Measurements from ENCODE around the gene FOXP3. TPM values are rescaled to one million over a fixed set of nuclear protein-coding genes. Genes with fewer than 3 reads are reported as not detected.

The FOXP3 gene
- not detected in 2 replicates for total RNA-seq

DNA sequence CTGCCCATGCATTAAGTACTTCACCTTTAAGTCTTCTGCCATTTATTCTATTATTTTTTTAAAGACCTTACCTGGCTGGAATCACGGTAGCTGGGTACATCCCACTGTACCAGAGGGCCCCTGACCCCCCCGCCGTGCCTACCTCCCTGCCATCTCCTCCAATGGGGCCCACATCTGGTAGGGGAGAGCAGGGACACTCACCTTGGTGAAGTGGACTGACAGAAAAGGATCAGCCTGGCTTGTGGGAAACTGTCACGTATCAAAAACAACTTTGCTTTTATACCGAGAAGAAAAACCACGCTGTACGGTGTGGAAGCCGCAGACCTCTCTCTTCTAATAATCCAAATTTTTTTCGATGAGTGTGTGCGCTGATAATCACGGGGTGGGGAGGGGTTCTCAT is at the start of gene FOXP3:
Gene FOXP3, minus strand, starts transcription at position 251 of the 400 bp plus-strand sequence. CDS start 6,205 bp downstream, outside the sequence.

DNA sequence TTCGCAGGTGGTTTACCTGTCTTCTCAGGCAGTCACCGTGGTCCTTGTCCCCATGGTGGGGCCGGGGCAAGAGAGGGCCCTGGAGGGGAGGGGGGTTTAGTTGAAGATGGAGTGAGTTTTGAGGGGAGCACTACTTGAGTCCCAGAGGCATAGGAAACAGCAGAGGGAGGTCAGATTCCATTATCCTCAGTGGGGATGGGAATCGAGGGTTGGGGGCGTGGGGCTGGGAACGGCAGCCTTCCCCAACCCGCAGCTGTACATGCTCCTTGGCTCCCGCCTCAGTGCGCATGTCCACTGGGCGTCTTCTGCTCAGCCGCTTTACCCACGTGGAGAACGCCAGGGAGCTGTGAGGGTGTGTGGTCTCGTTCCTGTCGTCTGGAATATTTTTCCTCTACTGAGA is 38.8 kb upstream of the FOXP3 start, which contains the start of gene GAGE10:
Gene GAGE10, plus strand, starts transcription at position 301 of the 400 bp plus-strand sequence. CDS start 1,214 bp downstream, outside the sequence.

GRCh38 chrX:49269767-49270248 is 5.3 kb upstream of the FOXP3 start, which contains the start of gene PPP1R3F:
Gene PPP1R3F (plus strand): TSS chrX:49269793. CDS start chrX:49269870, 77 bp downstream.

DNA sequence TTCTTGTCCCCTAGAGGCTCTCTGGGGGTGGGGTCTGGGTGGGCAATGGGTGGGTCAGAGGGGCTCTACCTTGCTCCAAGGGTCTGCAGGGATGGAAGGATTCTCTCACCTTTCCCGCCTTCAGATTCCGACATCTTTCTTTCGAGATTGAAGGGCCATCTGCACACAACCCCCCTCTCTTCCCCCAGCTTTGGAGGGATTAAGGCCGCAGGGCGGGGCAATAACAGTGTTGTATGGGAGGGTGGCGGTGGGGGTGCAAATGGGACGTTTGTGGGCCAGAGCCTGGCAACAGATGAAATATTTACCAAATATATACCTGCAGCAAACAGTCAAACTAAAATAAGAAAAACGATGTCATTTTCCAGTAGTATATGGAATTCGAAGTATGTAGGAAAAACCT is 31.3 kb downstream of the FOXP3 start, which contains the start of gene CACNA1F:
Gene CACNA1F, minus strand, starts transcription at position 165 of the 400 bp plus-strand sequence. Its CDS starts 31 bp downstream, at position 134.

Other genes with a start within 250 kb of the FOXP3 start
- 10.8 and 21.8 TPM in 2 replicates for gene TFE3, start 221.4 kb downstream of the FOXP3 start, total RNA-seq
- 0.49 and 1.7 TPM in 2 replicates for gene CCDC120, start 205.7 kb downstream of the FOXP3 start, total RNA-seq
- 2.6 and 5.0 TPM in 2 replicates for gene PRAF2, start 190.7 kb downstream of the FOXP3 start, total RNA-seq
- gene WDR45, start 184.8 kb downstream of the FOXP3 start, total RNA-seq, result 20.2 and 25.9 TPM in 2 replicates
- 25.3 and 27.3 TPM in 2 replicates for gene GPKOW, start 141.0 kb downstream of the FOXP3 start, total RNA-seq
- 0.32 and 1.1 TPM in 2 replicates for gene MAGIX, start 102.0 kb downstream of the FOXP3 start, total RNA-seq
- gene PLP2, start 92.8 kb downstream of the FOXP3 start, total RNA-seq, result 9.0 and 10.2 TPM in 2 replicates
- gene PRICKLE3, start 78.3 kb downstream of the FOXP3 start, total RNA-seq, result 4.0 and 9.7 TPM in 2 replicates
- 0.31 and 0.32 TPM in 2 replicates for gene SYP, start 64.5 kb downstream of the FOXP3 start, total RNA-seq
- gene CACNA1F, start 31.4 kb downstream of the FOXP3 start, total RNA-seq, result under 0.01 and 0.31 TPM in 2 replicates
- gene CCDC22, start 29.2 kb downstream of the FOXP3 start, total RNA-seq, result 8.1 and 8.6 TPM in 2 replicates
- gene PPP1R3F, start 5.1 kb upstream of the FOXP3 start, total RNA-seq, result 1.1 and 4.2 TPM in 2 replicates
- gene GAGE10, start 38.9 kb upstream of the FOXP3 start, total RNA-seq, result not detected in 2 replicates
- not detected in 2 replicates for gene GAGE12J, start 57.3 kb upstream of the FOXP3 start, total RNA-seq
- not detected in 2 replicates for gene GAGE13, start 66.9 kb upstream of the FOXP3 start, total RNA-seq